ENCODE data around the gene ASPDH. TPM values are rescaled to one million over a fixed set of nuclear protein-coding genes. Genes with fewer than 3 reads are reported as not detected.
A peak's percentile ranks its signal among the peaks of the same experiment; 100 is the strongest.
"Not testable (repeated sequence)": the region's sequence is repeated elsewhere in the genome, so short reads cannot be mapped to it uniquely, and the experiment has no call there.

The ASPDH gene
- total RNA-seq, 1 experiment from 2014 or later, result not detected

- DNase-seq (ENCODE audit: low spot score), result no peak
Observed at GRCh38 chr19:50547385-50548190, 33.9 kb upstream of the ASPDH start.

DNA sequence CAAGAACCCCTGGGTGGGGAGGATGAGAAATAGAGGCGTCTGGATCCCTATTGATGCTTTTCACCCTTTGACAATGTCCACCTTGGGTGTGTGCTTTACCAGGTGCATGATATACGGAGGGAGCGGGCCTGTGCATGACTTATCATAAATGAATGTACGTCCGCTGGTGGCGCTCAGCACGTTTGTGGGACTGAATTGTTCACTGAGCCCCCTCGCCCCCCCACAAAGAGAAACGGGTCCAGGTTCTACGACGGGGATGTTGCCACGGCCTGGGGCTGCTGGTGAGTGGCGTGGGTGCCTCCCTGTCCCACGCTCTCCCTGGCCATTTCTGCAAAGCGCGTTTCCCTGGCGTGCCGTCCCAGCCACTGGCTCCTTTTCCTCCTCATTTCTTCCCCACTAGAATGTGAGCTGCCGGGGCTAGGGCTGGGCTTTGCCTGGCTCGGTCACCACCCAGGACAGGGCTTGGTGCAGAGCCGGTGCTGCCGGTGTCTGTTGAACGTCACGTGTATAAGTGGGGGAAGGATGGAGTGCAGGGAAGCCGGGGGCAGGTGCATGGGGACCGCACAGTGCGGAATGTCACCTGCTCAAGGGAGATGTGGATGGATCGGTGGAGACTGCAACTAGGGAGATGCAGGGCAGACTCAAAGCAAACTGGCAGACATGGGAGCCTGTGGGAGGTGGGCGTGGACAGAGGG is 33.0 kb upstream of the ASPDH start:
- no peak for DNase-seq (ENCODE audit: low spot score)

GRCh38 chr19:50542943-50543342 is 29.2 kb upstream of the ASPDH start:
- DNase-seq (ENCODE audit: low spot score), result no peak

DNA sequence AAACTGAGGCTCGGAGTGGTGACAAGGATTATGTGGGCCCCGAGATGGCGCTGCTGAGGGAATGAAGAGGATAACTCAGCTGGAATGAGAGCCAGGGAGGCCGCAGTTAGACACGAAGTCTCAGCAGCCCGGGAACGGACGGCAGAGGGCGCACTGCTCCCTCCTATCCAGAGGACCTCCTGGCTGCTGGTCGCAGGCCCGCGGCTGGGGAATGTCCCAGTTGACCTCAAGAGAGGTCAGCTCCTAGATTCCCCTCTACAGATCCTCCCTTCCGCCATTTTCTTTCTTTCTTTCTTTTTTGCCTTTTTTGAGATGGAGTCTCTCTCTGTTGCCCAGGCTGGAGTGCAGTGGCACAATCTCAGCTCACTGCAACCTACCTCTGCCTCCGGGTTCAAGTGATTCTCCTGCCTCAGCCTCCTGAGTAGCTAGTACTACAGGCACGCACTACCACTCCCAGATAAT is 24.1 kb upstream of the ASPDH start:
- peak; percentile 86 for DNase-seq (ENCODE audit: low spot score)

GRCh38 chr19:50537306-50537685 is 23.6 kb upstream of the ASPDH start:
- no peak for DNase-seq (ENCODE audit: low spot score)

DNA sequence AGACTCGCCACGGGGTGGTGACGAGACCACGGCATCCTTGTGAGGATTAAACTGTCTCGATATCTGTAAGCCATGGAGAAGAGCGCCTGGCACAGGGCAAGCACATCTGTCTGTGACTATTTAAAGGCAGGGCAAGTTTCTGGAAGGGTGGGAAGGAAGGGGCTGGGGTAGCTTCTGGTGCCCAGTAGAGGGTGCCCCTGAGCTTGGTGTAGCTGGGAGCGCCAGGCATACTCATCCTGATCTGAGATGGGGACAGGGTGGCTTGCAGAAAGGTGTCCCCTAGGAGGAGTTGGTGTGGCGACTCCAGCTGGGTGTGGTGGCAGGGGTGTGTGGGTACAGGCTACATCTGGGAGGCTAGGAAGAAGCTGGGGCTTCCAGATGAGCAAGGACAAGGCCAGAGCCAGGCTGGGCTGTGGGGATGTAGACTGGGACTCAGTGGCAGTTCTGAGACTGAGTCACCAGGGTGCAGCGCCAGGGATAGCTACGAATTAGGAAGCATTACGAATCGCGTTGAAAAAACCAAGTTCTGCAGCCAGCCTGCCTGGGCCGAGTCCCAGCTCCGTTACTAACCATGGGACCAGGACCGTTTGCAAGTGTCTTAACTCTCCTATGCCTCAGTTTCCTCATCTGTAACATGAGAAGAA is 23.1 kb upstream of the ASPDH start:
- no peak for DNase-seq (ENCODE audit: low spot score)

DNA sequence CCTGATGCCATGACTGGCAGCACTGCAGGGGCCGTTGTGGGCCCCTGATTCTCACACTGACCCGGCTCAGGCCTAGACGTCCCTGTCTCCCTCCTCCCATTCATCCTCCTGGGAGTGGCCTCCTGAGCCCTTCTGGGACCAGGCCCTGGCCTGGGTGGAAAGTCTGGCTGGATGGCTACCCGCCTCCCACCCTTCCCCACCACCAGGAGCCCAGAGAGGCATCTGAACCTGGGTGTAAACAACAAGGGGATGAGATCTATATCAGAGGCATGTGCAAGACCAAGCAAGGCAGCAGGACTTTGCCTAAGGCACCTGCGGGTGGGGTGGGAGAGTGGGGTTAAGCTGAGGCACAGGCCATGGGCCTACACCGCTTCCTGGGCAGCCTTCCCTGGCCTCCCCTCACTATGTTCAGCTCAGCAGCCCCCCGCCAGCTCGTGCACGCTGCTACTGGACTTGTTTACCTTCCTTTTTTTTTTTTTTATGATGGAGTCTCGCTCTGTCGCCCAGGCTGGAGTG is 22.0 kb upstream of the ASPDH start:
- no peak for DNase-seq (ENCODE audit: low spot score)

DNA sequence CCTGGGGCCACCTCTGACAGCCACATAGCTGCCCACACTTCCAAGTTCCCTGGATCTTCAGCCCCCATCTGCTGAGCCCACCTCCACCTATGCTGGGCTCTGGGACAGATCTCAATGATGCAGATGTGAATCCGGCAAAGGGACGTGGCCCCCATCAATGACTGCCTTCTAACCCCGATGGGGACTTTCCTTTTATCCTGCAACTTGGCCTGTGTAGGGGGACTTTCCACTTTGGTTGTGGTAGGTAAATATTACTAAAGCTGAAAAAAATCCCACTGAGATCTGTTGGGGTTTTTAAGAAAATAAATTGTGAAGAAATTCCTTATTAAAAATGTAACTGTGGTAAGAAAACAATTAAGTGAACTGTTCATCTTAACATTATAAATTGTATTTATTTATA is 20.8 kb upstream of the ASPDH start:
- DNase-seq (ENCODE audit: low spot score), result no peak

DNA sequence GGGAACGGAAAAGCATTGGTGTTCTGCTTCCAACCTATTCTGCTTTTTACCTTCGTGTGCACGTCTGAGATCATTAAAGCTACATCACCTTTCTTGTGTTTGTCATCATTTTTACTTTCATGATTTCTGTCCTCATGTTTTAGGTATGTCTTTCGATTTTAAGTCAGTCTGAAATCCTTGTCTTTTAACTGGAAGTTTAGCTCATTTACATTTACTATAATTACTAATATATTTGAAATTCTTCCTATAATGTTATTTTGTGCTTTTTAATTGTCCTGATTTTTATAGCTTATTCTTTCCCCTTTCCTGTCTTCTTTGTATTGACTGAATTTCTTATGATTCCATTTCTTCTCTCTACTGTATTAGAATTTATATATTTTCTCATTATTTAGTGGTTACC is 19.2 kb upstream of the ASPDH start:
- no peak for DNase-seq (ENCODE audit: low spot score)

DNA sequence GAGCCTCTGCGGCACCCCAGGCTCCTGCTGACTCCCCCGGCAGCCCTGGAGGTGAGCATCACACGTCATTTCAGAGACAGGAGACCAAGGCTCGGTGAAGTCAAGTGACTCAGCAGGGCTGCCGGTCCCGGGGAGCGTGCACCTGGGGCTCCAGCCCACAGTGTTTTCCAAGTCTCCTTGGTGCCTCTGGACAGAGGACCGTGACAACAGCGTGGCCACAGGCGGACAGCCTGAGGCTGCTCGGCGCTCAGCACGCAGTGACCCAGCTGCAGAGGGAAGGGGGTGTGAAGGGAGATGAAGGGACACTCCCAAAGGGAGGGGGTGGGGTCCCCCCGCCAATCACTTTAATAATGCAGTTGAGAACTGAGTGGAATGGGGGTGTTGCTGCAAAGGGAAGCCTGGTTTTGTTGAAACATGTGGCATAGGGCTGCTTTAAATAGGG is 17.5 kb upstream of the ASPDH start:
- no peak for DNase-seq (ENCODE audit: low spot score)

DNA sequence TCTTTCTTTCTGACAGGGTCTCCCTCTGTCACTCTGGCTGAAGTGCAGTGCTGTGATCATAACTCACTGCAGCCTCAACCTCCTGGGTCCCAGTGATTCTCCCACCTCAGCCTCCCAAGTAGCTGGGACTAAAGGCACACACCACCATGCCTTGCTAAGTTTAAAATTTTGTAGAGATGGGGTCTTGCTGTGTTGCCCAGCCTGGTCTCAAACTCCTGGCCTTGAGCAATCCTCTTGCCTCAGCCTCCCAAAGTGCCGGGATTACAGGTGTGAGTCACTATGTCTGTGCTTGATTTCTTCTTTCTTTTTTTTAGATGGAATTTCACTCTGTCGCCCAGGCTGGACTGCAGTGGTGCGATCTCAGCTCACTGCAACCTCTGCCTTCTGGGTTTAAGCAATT is 14.3 kb upstream of the ASPDH start:
- not testable (repeated sequence) for DNase-seq (ENCODE audit: low spot score)

- DNase-seq (ENCODE audit: low spot score), result no peak
Observed at GRCh38 chr19:50522881-50523280, 9.2 kb upstream of the ASPDH start.

DNA sequence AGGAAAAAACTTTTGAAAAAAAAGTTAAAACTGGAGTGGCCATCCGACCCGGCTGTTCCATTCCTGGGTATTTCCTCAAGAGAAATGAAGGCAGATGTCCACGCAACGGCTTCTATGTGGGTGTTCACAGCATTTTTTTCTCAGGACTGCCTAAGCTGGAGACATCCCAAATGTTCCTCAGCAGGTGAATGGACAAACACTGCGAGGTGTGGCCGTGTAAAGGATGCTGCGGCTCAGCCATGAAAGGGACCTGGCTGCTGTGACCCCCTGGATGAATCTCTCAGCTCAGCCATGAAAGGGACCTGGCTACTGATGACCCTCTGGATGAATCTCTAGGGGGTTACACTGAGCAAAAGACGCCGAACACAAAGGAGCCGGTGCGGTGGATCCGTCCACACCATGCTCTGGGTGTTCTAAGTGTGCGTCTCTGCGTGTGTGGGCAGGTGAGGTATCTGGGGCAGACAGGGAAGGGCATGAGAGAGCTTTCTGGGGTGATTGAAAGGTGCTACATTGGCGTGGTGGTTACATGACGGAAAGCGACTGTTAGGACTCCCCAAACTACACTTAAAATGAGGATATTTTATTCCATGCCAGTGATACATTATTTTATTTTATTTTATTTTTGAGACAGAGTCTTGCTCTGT is 7.2 kb upstream of the ASPDH start:
- DNase-seq (ENCODE audit: low spot score), result no peak

- no peak for DNase-seq (ENCODE audit: low spot score)
Observed at GRCh38 chr19:50519006-50519575, 5.4 kb upstream of the ASPDH start.

DNA sequence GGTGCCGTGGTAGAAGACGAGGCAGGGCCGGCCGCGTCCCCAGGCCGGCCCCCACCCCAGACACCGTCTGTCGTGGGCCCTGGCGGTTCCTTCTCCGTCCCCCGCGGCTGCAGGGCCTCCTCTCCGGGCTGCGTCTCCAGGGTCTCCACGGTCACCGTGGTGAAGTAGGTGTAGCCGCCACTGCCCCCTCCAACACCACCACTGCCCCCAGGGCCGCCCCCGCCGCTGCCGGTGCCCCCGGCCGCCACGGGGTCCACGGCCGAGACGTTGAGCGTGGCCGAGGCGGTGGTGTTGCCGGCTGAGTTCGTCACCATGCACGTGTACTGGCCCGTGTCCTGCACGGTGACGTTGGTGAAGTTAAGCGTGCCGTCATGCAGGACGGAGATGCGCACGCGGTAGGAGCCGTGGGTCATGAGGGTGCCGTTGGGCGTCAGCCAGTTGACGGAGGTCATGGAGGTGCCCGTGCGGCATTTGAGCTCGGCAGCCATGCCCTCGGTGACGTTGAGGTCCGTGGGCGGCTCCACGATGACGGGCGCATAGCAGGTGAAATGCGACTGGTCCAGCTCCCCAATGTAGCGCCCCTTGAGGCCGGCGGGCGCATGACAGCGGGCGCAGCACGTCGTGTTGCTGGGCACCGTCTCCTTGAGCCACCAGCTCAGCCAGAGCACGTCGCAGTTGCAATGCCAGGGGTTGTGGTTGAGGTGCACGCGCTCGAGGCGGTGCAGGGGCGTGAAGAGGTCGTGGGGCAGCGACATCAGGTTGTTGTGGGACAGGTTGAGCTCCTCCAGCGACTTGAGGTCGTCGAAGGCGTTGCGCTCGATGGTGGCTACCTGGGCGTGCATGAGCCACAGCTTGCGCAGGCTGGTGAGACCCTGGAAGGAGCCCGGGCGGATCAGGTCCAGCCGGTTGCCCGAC is 4.6 kb upstream of the ASPDH start:
- DNase-seq (ENCODE audit: low spot score), result no peak

DNA sequence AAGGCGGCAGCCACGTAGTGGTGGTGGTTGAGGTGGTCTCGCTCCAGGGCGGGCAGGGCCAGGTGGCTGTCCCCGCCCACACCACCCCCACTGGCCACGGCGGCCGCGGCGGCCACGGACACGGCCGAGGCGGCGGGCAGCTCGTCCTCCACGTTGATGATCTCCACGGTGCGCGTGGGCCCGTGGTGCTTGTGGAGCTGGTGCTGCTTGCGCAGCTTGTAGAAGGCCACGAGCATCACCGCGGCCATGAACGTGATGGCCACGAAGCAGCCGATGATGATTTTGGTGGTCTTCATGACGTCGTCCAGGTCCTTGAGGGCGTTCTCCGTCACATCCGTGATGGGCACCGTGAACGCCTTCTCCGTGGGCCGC is 4.0 kb upstream of the ASPDH start:
- DNase-seq (ENCODE audit: low spot score), result no peak

- DNase-seq (ENCODE audit: low spot score), result no peak
Observed at GRCh38 chr19:50516964-50517703, 3.4 kb upstream of the ASPDH start.

GRCh38 chr19:50516456-50516855 is 2.7 kb upstream of the ASPDH start:
- no peak for DNase-seq (ENCODE audit: low spot score)

DNA sequence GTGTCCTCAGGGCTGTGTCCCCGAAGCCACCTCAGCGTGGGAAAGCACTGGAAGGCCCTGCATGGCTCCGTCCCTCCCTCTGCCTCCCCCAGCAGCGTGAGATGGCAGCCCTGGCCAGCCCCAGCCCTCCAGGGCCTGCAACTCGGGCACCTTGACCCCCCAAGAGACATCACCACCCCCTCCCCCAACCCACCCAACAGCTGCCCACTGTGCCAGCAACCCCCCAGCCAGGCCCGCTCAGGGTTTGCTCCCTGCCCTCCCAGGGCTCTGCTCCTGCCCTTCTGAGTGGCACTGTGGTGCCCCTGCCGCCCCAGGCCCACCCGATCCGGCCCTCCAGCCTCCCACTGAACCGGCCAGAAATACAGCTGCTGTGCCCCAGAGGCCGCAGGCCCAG is 1.5 kb upstream of the ASPDH start:
- DNase-seq (ENCODE audit: low spot score), result no peak
